ENCODE results near the gene NRIP3. TPM values are rescaled to one million over a fixed set of nuclear protein-coding genes. Genes with fewer than 3 reads are reported as not detected.
A peak's percentile ranks its signal among the peaks of the same experiment; 100 is the strongest.

The NRIP3 gene
- total and polyA plus RNA-seq, 4 donors = under 0.01 to 1.0 (median 0.07) TPM; not detected in 1

DNA sequence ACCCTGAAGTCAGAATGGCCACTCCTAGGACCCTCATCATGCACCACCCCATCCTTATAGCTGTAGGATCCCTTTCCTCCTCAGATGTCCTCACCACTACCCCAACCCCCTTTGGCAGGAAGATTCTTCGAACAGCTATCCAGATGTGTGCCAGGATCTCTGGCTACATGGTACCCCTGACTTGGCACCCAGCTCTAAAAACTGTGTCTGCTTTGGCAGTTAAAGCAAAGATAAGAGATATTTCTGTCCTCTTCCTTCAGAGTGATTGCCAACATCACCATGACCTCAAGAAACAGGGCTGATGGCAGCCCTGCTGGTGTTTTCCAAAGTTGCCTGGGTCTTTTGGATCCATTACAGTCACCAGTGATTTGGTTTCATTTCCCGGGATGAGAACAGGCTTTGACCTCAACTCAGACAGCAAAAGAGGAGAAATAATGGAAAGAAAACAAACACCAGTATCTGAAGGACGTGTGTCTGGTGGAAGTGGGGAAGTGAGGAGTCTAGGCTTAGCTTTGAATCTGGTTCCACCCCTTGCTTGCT lies 4.3 kb upstream of the NRIP3 start:
- TF ChIP-seq REST (IDR thresholded peaks at IDR 0.05) = no peak
- no peak for TF ChIP-seq EGR1 (IDR thresholded peaks at IDR 0.05; ENCODE audit: low read depth in 2 of 2)
- TF ChIP-seq GABPA (IDR thresholded peaks at IDR 0.05 in 1 of 2, conservative IDR thresholded peaks at IDR 0.05 in 1 of 2) = no peak
- Histone ChIP-seq H3K27ac (ENCODE audit: low read depth in 1 of 2, low read length in 2 of 2) (no peak overlapping the region), H3K4me3 (ENCODE audit: low read depth in 1 of 3, low read length in 3 of 3) (no peak overlapping the region), H3K9me3 (ENCODE audit: control insufficient read depth in 4 of 4, low read length in 3 of 4) (no peaks in the 10 kb centered on the region), H3K4me1 (ENCODE audit: control insufficient read depth in 4 of 4, insufficient read depth in 4 of 4, low read length in 3 of 4) (peaks cover 6 to 13% (median 10%) of the 10 kb centered on the region in 4 donors), H3K36me3 (ENCODE audit: control insufficient read depth in 4 of 4, insufficient read depth in 3 of 4, low read depth in 1 of 4, low read length in 3 of 4) (no peaks in the 10 kb centered on the region), H3K27me3 (ENCODE audit: control insufficient read depth in 4 of 4, insufficient read depth in 4 of 4, low read length in 3 of 4) (peaks cover 0 to 6% (median 2%) of the 10 kb centered on the region in 4 donors), H3K9ac (ENCODE audit: low read depth in 1 of 2, low read length in 2 of 2) (no peak overlapping the region)
- DNase-seq (ENCODE audit: low spot score) = no peak
- 61% methylated on average over 3 of the region's 3 CpGs for WGBS

- H3K27me3 ChIP-seq (ENCODE audit: control insufficient read depth in 4 of 4, insufficient read depth in 4 of 4, low read length in 3 of 4) = peaks cover 0 to 8% (median 4%) of the 10 kb centered on the region in 4 donors
- TF ChIP-seq RXRA (IDR thresholded peaks at IDR 0.05) = no peak
- H3K27ac ChIP-seq (ENCODE audit: low read depth in 1 of 2, low read length in 2 of 2) = no peak overlapping the region
- DNase-seq (ENCODE audit: low spot score) = no peak
- WGBS = 84% methylated on average over 4 of the region's 4 CpGs
- H3K9ac ChIP-seq (ENCODE audit: low read depth in 1 of 2, low read length in 2 of 2) = no peak overlapping the region
- peaks cover 7 to 14% (median 10%) of the 10 kb centered on the region in 4 donors for H3K4me1 ChIP-seq (ENCODE audit: control insufficient read depth in 4 of 4, insufficient read depth in 4 of 4, low read length in 3 of 4)
- H3K4me3 ChIP-seq (ENCODE audit: low read depth in 1 of 3, low read length in 3 of 3) = no peak overlapping the region
- H3K36me3 ChIP-seq (ENCODE audit: control insufficient read depth in 4 of 4, insufficient read depth in 3 of 4, low read depth in 1 of 4, low read length in 3 of 4) = no peaks in the 10 kb centered on the region
- H3K9me3 ChIP-seq (ENCODE audit: control insufficient read depth in 4 of 4, low read length in 3 of 4) = no peaks in the 10 kb centered on the region
These were observed 1.3 kb upstream of the NRIP3 start for GRCh38 chr11:9005087-9005486.

DNA sequence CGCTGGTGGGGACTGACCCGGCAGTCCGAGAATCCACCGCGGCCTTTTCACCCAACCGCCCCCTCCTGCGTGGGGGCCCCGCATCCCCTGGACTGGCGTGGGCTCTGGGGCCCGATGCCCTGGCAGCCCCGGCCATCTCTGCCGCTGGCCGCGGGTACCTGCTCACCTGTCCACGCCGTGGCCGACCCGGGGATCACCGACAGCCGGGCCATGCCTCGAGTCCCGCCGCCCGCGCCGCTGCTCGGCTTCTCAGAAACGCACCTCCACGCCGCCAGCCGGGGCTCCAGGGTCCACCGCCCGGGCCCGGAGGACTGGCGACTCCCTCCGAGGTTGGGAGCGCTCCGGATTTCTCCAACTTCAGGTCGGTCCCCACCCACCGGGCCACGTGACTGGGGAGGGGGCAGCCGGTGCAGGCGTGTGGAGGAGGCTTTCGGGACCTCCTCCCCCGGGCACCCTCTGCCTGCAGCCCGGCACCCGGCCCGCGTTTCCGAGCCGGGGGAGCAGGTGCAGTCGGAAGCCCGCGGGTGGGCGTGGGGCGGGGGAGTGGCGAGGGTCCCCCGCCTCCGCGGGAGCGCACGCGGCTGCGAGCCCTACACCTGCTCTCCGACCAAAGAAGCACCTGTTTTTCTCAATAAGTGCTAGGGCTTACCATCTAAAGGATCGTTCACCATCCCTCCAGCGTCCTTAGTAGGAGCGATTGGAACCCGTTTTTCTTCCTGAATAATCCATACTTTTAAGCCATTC lies 554 bp upstream of the NRIP3 start:
- Histone ChIP-seq H3K9me3 (ENCODE audit: control insufficient read depth in 4 of 4, low read length in 3 of 4) (no peaks in the 10 kb centered on the region), H3K36me3 (ENCODE audit: control insufficient read depth in 4 of 4, insufficient read depth in 3 of 4, low read depth in 1 of 4, low read length in 3 of 4) (no peaks in the 10 kb centered on the region), H3K4me1 (ENCODE audit: control insufficient read depth in 4 of 4, insufficient read depth in 4 of 4, low read length in 3 of 4) (peaks cover 7 to 14% (median 10%) of the 10 kb centered on the region in 4 donors), H3K27ac (ENCODE audit: low read depth in 1 of 2, low read length in 2 of 2) (no peak overlapping the region), H3K27me3 (ENCODE audit: control insufficient read depth in 4 of 4, insufficient read depth in 4 of 4, low read length in 3 of 4) (peaks cover 0 to 10% (median 5%) of the 10 kb centered on the region in 4 donors), H3K9ac (ENCODE audit: low read depth in 1 of 2, low read length in 2 of 2) (no peak overlapping the region), H3K4me3 (ENCODE audit: low read depth in 1 of 3, low read length in 3 of 3) (peak overlapping the region in 1 of 3 donors; percentile 46)
- 13% methylated on average over 69 of the region's 69 CpGs for WGBS
- no peak for DNase-seq (ENCODE audit: low spot score)
- no peak for TF ChIP-seq GABPA (IDR thresholded peaks at IDR 0.05 in 1 of 2, conservative IDR thresholded peaks at IDR 0.05 in 1 of 2)
- TF ChIP-seq HNF4A (conservative IDR thresholded peaks at IDR 0.05) = no peak
- TF ChIP-seq, protein P1, sequence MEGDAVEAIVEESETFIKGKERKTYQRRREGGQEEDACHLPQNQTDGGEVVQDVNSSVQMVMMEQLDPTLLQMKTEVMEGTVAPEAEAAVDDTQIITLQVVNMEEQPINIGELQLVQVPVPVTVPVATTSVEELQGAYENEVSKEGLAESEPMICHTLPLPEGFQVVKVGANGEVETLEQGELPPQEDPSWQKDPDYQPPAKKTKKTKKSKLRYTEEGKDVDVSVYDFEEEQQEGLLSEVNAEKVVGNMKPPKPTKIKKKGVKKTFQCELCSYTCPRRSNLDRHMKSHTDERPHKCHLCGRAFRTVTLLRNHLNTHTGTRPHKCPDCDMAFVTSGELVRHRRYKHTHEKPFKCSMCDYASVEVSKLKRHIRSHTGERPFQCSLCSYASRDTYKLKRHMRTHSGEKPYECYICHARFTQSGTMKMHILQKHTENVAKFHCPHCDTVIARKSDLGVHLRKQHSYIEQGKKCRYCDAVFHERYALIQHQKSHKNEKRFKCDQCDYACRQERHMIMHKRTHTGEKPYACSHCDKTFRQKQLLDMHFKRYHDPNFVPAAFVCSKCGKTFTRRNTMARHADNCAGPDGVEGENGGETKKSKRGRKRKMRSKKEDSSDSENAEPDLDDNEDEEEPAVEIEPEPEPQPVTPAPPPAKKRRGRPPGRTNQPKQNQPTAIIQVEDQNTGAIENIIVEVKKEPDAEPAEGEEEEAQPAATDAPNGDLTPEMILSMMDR (IDR thresholded peaks at IDR 0.05; ENCODE audit: low read depth, low read length, missing input control) = no peak
- no peak for TF ChIP-seq RAD21 (IDR thresholded peaks at IDR 0.05)
- TF ChIP-seq MAX (IDR thresholded peaks at IDR 0.05) = no peak
- TF ChIP-seq YY1 (IDR thresholded peaks at IDR 0.05) = no peak
- no peak for TF ChIP-seq FOXA2 (IDR thresholded peaks at IDR 0.05)
- TF ChIP-seq EGR1 (IDR thresholded peaks at IDR 0.05; ENCODE audit: low read depth in 2 of 2) = no peak
- TF ChIP-seq NR2F2 (IDR thresholded peaks at IDR 0.05) = no peak
- TF ChIP-seq ATF3 (IDR thresholded peaks at IDR 0.05) = no peak
- no peak for TF ChIP-seq RXRA (IDR thresholded peaks at IDR 0.05)
- no peak for TF ChIP-seq JUND (IDR thresholded peaks at IDR 0.05)
- no peak for TF ChIP-seq HNF4G (IDR thresholded peaks at IDR 0.05)
- no peak for TF ChIP-seq REST (IDR thresholded peaks at IDR 0.05)
- no peak for TF ChIP-seq FOXA1 (IDR thresholded peaks at IDR 0.05)
- no peak for TF ChIP-seq TAF1 (conservative IDR thresholded peaks at IDR 0.05)
- no peak for TF ChIP-seq SP1 (IDR thresholded peaks at IDR 0.05)

Data from liver (tissue), 9 donors.